ENCODE measurements around the gene SLC4A1AP. TPM values are rescaled to one million over a fixed set of nuclear protein-coding genes. Genes with fewer than 3 reads are reported as not detected.

SLC4A1AP gene
- total and polyA plus RNA-seq, 2 of the 13 experiments (the other 11 are each of a cell fraction or from before 2014, with no cell fraction given) = 15.3 to 44.6 TPM

DNA sequence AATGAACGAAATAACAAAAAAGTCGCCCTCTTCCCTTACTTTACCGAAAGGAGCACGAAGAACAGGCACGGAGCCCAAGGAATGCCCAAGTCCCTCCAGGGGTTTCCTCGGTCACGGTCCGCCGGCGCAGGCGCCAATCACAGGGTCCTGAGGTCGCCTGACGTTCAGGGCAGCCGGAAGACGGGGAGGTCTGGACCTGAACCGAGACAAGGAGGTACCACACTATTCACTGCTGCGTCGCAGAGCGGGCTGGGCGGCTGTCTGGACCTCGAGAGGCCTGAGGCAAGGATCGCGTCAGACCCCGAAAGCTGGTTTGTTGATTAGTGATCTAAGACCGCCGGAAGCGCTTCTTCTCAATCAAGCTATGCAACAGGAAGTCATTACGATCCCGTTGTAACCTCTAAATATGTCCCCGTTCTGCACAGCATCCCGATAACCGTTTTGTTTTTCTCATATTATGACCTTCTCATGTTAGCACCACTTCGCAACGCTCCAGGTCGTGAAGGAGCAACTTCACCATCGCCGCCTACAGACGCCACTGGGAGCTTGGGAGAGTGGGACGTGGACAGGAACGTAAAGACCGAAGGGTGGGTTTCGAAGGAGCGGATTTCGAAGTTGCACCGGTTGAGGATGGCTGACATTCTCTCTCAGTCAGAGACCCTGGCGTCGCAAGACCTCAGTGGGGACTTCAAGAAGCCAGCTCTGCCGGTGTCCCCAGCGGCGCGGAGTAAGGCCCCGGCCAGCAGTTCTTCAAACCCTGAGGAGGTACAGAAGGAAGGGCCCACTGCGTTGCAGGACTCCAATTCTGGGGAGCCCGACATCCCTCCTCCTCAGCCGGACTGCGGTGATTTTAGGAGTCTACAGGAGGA is at the start of gene SLC4A1AP, which contains the start of gene SUPT7L (continued):
- TF ChIP-seq TIGD3 (CRISPR knock-in tag; IDR thresholded peaks at IDR 0.05; ENCODE audit: borderline replicate concordance) (peak; percentile 29), GTF3A (CRISPR knock-in tag; conservative IDR thresholded peaks at IDR 0.05) (no peak), ZFP62 (CRISPR knock-in tag; IDR thresholded peaks at IDR 0.05) (no peak), ZBTB7B (CRISPR knock-in tag; IDR thresholded peaks at IDR 0.05) (peak; percentile 86; the same call in 1 of the 2 replicates), ZNF687 (CRISPR knock-in tag; IDR thresholded peaks at IDR 0.05) (peak; percentile 93), ZNF776 (CRISPR knock-in tag; IDR thresholded peaks at IDR 0.05) (no peak; the same call in 1 of the 2 replicates), ZNF512B (CRISPR knock-in tag; IDR thresholded peaks at IDR 0.05; ENCODE audit: borderline replicate concordance) (peak; percentile 30; the same call in 1 of the 2 replicates), ZBTB37 (CRISPR knock-in tag; IDR thresholded peaks at IDR 0.05) (no peak), RBM22 (optimal IDR thresholded peaks at IDR 0.05; ENCODE audit: low read length) (peak; percentile 84), CAMTA2 (CRISPR knock-in tag; IDR thresholded peaks at IDR 0.05; ENCODE audit: borderline replicate concordance) (no peak), ZNF496 (CRISPR knock-in tag; IDR thresholded peaks at IDR 0.05; ENCODE audit: insufficient replicate concordance) (no peak), ZNF639 (CRISPR knock-in tag; conservative IDR thresholded peaks at IDR 0.05) (peak; percentile 83; the same call in 1 of the 2 replicates), ZFP82 (CRISPR knock-in tag; IDR thresholded peaks at IDR 0.05; ENCODE audit: borderline replicate concordance) (peak; percentile 74; the same call in 1 of the 2 replicates), ZNF260 (CRISPR knock-in tag; IDR thresholded peaks at IDR 0.05; ENCODE audit: borderline replicate concordance, low read depth) (0 out of 2 replicates have a peak, but pooled peaks have one; percentile 28), RARA (CRISPR knock-in tag; IDR thresholded peaks at IDR 0.05) (peak; percentile 22; the same call in 1 of the 2 replicates)

Data from HepG2 (cell line).